ENCODE results near the gene ALCAM. TPM values are rescaled to one million over a fixed set of nuclear protein-coding genes. Genes with fewer than 3 reads are reported as not detected.

Gene ALCAM
- total RNA-seq, 3 donors from 2014 or later: 20.3 to 223 (median 118) TPM

- Histone ChIP-seq H3K27me3 (no peaks in the 10 kb centered on the region), H3K4me3 (no peak overlapping the region), H3K36me3 (no peaks in the 10 kb centered on the region), H3K4me1 (no peaks in the 10 kb centered on the region), H3K9me3 (no peaks in the 10 kb centered on the region), H3K27ac (no peak overlapping the region)
- no peak for DNase-seq (ENCODE audit: low spot score in 2 of 2)
- intact Hi-C loops (cut with DNase I; ENCODE audit: low total_unique reads): no loop called here
- TF ChIP-seq, protein P1, sequence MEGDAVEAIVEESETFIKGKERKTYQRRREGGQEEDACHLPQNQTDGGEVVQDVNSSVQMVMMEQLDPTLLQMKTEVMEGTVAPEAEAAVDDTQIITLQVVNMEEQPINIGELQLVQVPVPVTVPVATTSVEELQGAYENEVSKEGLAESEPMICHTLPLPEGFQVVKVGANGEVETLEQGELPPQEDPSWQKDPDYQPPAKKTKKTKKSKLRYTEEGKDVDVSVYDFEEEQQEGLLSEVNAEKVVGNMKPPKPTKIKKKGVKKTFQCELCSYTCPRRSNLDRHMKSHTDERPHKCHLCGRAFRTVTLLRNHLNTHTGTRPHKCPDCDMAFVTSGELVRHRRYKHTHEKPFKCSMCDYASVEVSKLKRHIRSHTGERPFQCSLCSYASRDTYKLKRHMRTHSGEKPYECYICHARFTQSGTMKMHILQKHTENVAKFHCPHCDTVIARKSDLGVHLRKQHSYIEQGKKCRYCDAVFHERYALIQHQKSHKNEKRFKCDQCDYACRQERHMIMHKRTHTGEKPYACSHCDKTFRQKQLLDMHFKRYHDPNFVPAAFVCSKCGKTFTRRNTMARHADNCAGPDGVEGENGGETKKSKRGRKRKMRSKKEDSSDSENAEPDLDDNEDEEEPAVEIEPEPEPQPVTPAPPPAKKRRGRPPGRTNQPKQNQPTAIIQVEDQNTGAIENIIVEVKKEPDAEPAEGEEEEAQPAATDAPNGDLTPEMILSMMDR (IDR thresholded peaks at IDR 0.05): no peak
- TF ChIP-seq POLR2AphosphoS5 (IDR thresholded peaks at IDR 0.05) (no peak), POLR2A (IDR thresholded peaks at IDR 0.05) (no peak)
Measured at GRCh38 chr3:105610473-105610872, 243.8 kb downstream of the ALCAM start.

DNA sequence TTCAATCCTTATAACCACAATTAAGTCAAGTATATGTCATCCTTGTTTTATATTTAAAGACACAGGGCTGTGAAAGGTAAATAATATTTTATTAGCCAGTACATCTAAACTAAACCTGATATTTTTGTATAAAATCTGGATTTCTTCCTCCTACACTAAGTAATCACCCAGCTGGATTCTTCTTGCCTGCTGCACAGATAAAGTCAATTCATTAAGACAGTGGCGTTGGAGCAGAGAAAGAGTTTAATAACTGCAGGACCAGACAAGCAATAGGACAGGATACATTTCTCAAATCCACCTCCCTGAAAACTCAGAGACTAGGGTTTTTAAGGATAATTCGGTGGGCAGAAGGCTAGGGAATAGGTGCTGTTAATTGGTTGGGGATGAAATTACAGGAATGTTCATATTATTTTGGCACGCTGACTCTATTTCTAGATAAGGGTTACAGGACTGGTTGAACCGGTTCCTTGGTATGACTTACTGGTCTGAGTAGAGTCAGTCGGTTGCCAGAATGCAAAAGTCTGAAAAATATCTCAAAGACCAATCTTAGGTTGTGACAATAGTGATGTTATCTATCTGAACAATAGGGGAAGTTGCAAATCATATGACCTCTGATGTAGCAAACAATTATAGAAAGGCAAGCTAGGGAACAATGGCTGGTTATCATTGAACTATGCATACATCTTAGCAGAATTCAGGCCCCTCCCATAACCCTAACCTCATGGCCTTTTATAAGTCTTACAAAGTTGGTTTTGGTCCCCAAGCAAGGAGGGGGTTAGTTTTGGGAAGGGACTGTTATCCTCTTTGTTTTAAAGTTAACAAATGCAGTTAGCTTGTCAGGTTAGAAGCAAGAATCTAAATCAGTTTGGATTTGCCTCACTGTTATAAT lies 244.8 kb downstream of the ALCAM start:
- no peaks in the 10 kb centered on the region for H3K36me3 ChIP-seq

GRCh38 chr3:105613120-105613519 lies 246.4 kb downstream of the ALCAM start:
- intact Hi-C loops (cut with DNase I; ENCODE audit: low total_unique reads): no loop called here
- Histone ChIP-seq H3K27me3 (no peaks in the 10 kb centered on the region), H3K4me1 (no peaks in the 10 kb centered on the region), H3K36me3 (no peaks in the 10 kb centered on the region), H3K9me3 (no peaks in the 10 kb centered on the region), H3K27ac (no peak overlapping the region), H3K4me3 (no peak overlapping the region)
- no peak for DNase-seq (ENCODE audit: low spot score in 2 of 2)
- TF ChIP-seq, protein P1 (IDR thresholded peaks at IDR 0.05): no peak
- TF ChIP-seq POLR2AphosphoS5 (IDR thresholded peaks at IDR 0.05): no peak
- TF ChIP-seq POLR2A (IDR thresholded peaks at IDR 0.05): no peak

More for the DNA sequence above, 244.8 kb downstream of the ALCAM start:
- no peak for TF ChIP-seq POLR2A (IDR thresholded peaks at IDR 0.05)
- TF ChIP-seq POLR2AphosphoS5 (IDR thresholded peaks at IDR 0.05): no peak
- Histone ChIP-seq H3K27ac (no peak overlapping the region), H3K9me3 (no peaks in the 10 kb centered on the region), H3K27me3 (no peaks in the 10 kb centered on the region), H3K4me3 (no peak overlapping the region), H3K4me1 (no peaks in the 10 kb centered on the region)
- intact Hi-C loops (cut with DNase I; ENCODE audit: low total_unique reads): no loop called here
- no peak for DNase-seq (ENCODE audit: low spot score in 2 of 2)

GRCh38 chr3:105614288-105615030 lies 247.8 kb downstream of the ALCAM start:
- TF ChIP-seq POLR2AphosphoS5 (IDR thresholded peaks at IDR 0.05) (no peak), POLR2A (IDR thresholded peaks at IDR 0.05) (no peak)
- TF ChIP-seq, protein P1 (IDR thresholded peaks at IDR 0.05): no peak
- DNase-seq (ENCODE audit: low spot score in 2 of 2): no peak
- H3K4me3 ChIP-seq: no peak overlapping the region
- no peaks in the 10 kb centered on the region for H3K9me3 ChIP-seq
- no peaks in the 10 kb centered on the region for H3K36me3 ChIP-seq
- intact Hi-C loops (cut with DNase I; ENCODE audit: low total_unique reads): no loop called here
- H3K27me3 ChIP-seq: no peaks in the 10 kb centered on the region
- no peak overlapping the region for H3K27ac ChIP-seq
- no peaks in the 10 kb centered on the region for H3K4me1 ChIP-seq

DNA sequence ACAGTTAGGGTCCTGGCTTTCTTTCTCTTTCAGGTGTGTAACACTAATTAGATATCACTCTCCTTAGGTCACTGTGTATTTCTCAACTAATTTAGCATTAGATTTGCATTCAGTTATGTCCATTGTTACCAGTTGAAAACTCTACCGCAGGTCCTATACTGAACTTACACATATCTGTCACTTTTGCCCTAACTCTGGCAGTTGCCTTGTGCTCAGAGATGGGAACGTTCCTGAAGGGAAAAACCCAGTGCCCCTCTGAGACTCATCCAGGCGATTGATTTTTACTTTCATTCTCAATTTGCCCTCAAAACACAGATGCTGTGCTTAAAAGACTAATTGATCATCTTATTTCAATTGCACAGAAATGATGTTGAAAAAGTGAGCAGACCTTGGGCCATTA lies 249.1 kb downstream of the ALCAM start:
- H3K27ac ChIP-seq: no peak overlapping the region
- no peaks in the 10 kb centered on the region for H3K36me3 ChIP-seq
- DNase-seq (ENCODE audit: low spot score in 2 of 2): no peak
- H3K4me3 ChIP-seq: no peak overlapping the region
- H3K9me3 ChIP-seq: no peaks in the 10 kb centered on the region
- no peak for TF ChIP-seq POLR2AphosphoS5 (IDR thresholded peaks at IDR 0.05)
- TF ChIP-seq, protein P1 (IDR thresholded peaks at IDR 0.05): no peak
- TF ChIP-seq POLR2A (IDR thresholded peaks at IDR 0.05): no peak
- intact Hi-C loops (cut with DNase I; ENCODE audit: low total_unique reads): no loop called here
- no peaks in the 10 kb centered on the region for H3K4me1 ChIP-seq
- no peaks in the 10 kb centered on the region for H3K27me3 ChIP-seq
